Common myeloid progenitor, CD34-positive (primary cell): ENCODE measurements around the gene HOXA2.

Experiments
- CTCF ChIA-PET: fragments of 350-600 bp; sonication (Branson Sonifier 250); formaldehyde crosslinking; loops from one replicate; lab custom pipeline; 2021; ENCODE audit warnings: antibody characterized with exemption; lab: Charles Lee
- POLR2A ChIA-PET: fragments of 350-600 bp; sonication (Branson Sonifier 250); formaldehyde crosslinking; loops from one replicate; lab custom pipeline; 2021; ENCODE audit warnings: antibody characterized with exemption; lab: Charles Lee
- DNase-seq, 3 donors: peaks; one replicate each; pipeline versions ENCODE4 v3.0.0 to v3.0.0-alpha.2; 2013
- H3K27ac ChIP-seq, 2 experiments: 1 replicate in 1 of 2; 2 replicates in 1 of 2; pipeline ENCODE4 v1.7.0; 2013; ENCODE audit warnings: inconsistent platforms in 2 of 2, low read length in 2 of 2, mild to moderate bottlenecking in 2 of 2, low read depth in 1 of 2, moderate library complexity in 1 of 2; ENCODE audit not compliant: severe bottlenecking in 2 of 2, insufficient read depth in 1 of 2, poor library complexity in 1 of 2
- H3K27me3 ChIP-seq, 5 experiments: replicated peaks in 2 of 5; 1 replicate in 3 of 5; 2 replicates in 2 of 5; pipeline versions ENCODE4 v1.6.1 to v1.7.0; 2013; ENCODE audit warnings: low read length in 4 of 5, mild to moderate bottlenecking in 2 of 5, moderate library complexity in 2 of 5, inconsistent platforms in 1 of 5; ENCODE audit not compliant: insufficient read depth in 5 of 5, control insufficient read depth in 4 of 5
- H3K36me3 ChIP-seq, 4 experiments: 1 replicate in 2 of 4; 2 replicates in 2 of 4; pipeline versions ENCODE4 v1.6.1 to v1.7.0; 2013; ENCODE audit warnings: low read length in 3 of 4, control low read depth in 1 of 4, mild to moderate bottlenecking in 1 of 4; ENCODE audit not compliant: control insufficient read depth in 4 of 4, insufficient read depth in 4 of 4
- H3K4me1 ChIP-seq, 4 experiments: 1 replicate in 3 of 4; 2 replicates in 1 of 4; pipeline versions ENCODE4 v1.6.1 to v1.7.1; 2013; ENCODE audit warnings: low read length in 3 of 4, mild to moderate bottlenecking in 3 of 4, control low read depth in 1 of 4, inconsistent platforms in 1 of 4, moderate library complexity in 1 of 4; ENCODE audit not compliant: control insufficient read depth in 4 of 4, insufficient read depth in 4 of 4; ENCODE audit errors: control extremely low read depth in 1 of 4
- H3K4me3 ChIP-seq, 7 experiments: 1 replicate in 4 of 7; 2 replicates in 3 of 7; pipeline versions ENCODE4 v1.5.1 to v1.7.0; 2013; ENCODE audit warnings: mild to moderate bottlenecking in 7 of 7, low read length in 6 of 7, moderate library complexity in 6 of 7, inconsistent platforms in 2 of 7, low read depth in 2 of 7, control low read depth in 1 of 7; ENCODE audit not compliant: insufficient read depth in 4 of 7, control insufficient read depth in 1 of 7; ENCODE audit errors: extremely low read depth in 1 of 7
- H3K9me3 ChIP-seq, 5 experiments: 1 replicate in 4 of 5; 2 replicates in 1 of 5; pipeline versions ENCODE4 v1.6.1 to v1.7.1; 2013; ENCODE audit warnings: low read length in 4 of 5, mild to moderate bottlenecking in 2 of 5, inconsistent platforms in 1 of 5, low read depth in 1 of 5, moderate library complexity in 1 of 5; ENCODE audit not compliant: control insufficient read depth in 4 of 5, insufficient read depth in 2 of 5; ENCODE audit errors: control extremely low read depth in 1 of 5
- WGBS: methylation state at CpG from one replicate; pipeline ENCODE4 v1.1.5; 2013; ENCODE audit not compliant: insufficient coverage; 5-methylcytosine and 5-hydroxymethylcytosine counted together

HOXA2 gene

DNA sequence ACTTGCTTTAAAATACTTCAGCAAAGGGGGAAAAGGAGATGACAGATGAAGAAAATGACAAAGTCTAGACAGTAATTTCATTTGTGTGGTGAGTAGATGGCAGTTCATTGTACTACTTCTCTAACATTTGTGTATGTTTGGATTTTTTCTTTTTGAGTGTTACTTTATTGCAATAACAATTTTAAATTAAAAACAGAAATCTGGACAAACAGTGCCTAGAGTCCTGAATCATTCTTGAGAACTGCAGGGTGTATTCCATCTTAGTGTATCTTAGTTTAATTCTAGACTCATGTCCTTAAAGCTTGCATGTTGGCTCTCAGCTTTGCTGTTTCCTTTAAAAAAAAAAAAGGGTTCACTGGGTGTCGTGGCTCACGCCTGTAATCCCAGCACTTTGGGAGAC lies 37.8 kb downstream of the HOXA2 start:
- POLR2A ChIA-PET, result interaction anchor here (1.0 kb wide), 1 partner anchor 251 kb away, joined by 5 read pairs; no protein-coding TSS in a partner anchor
- no peaks in the 10 kb centered on the region for H3K36me3 ChIP-seq
- H3K4me3 ChIP-seq, result no peak overlapping the region
- H3K27me3 ChIP-seq, result no peaks in the 10 kb centered on the region
- no peaks in the 10 kb centered on the region for H3K4me1 ChIP-seq
- no peak for DNase-seq
- no peaks in the 10 kb centered on the region for H3K9me3 ChIP-seq
- CTCF ChIA-PET, result no interaction called here
- WGBS, result 100% methylated on average over 2 of the region's 2 CpGs
- H3K27ac ChIP-seq, result no peak overlapping the region

GRCh38 chr7:27064159-27064558 lies 38.3 kb downstream of the HOXA2 start:
- H3K9me3 ChIP-seq, result no peaks in the 10 kb centered on the region
- H3K4me1 ChIP-seq, result no peaks in the 10 kb centered on the region
- no peaks in the 10 kb centered on the region for H3K27me3 ChIP-seq
- no peak overlapping the region for H3K27ac ChIP-seq
- ChIA-PET CTCF (interaction anchor here (0.7 kb wide), 1 partner anchor 22 kb away, joined by 3 read pairs; no protein-coding TSS in a partner anchor), POLR2A (no interaction called here)
- H3K36me3 ChIP-seq, result no peaks in the 10 kb centered on the region
- no peak overlapping the region for H3K4me3 ChIP-seq
- no peak for DNase-seq
- no CpG with 5 or more reads among the region's 2 CpGs for WGBS

- CTCF ChIA-PET, result interaction anchor here (1.1 kb wide), 1 partner anchor 116 kb away, joined by 5 read pairs; no protein-coding TSS in a partner anchor
- no peak for DNase-seq
- Histone ChIP-seq H3K27ac (no peak overlapping the region), H3K4me1 (no peaks in the 10 kb centered on the region), H3K4me3 (no peak overlapping the region), H3K36me3 (no peaks in the 10 kb centered on the region), H3K27me3 (no peaks in the 10 kb centered on the region), H3K9me3 (no peaks in the 10 kb centered on the region)
- POLR2A ChIA-PET, result no interaction called here
- WGBS, result 100% methylated on average over 4 of the region's 4 CpGs
These were observed 39.5 kb downstream of the HOXA2 start for GRCh38 chr7:27062946-27063345.

DNA sequence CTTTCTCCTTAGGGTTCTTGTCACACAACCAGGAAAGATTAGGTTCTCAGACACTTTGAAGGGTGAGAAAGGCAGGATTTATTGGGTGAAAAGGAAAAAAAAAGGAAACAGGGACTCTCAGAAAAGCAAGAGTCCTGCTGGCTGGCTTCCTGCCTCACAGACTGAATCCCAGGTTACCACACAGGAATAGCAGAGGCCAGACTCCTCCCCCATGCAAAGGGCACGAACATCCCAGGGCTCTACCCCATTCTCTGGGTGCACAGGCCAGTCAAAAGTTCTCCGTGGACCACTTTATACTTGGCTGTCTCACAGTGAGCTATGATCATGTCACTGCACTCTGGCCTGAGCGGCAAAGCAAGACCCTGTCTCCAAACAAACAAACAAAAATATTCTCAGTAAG lies 49.3 kb downstream of the HOXA2 start:
- 100% methylated on average over 2 of the region's 3 CpGs for WGBS
- Histone ChIP-seq H3K4me3 (no peak overlapping the region), H3K36me3 (no peaks in the 10 kb centered on the region), H3K9me3 (no peaks in the 10 kb centered on the region), H3K27ac (no peak overlapping the region), H3K27me3 (no peaks in the 10 kb centered on the region), H3K4me1 (no peaks in the 10 kb centered on the region)
- no peak for DNase-seq
- ChIA-PET POLR2A (no interaction called here), CTCF (interaction anchor here (0.5 kb wide), 1 partner anchor 73 kb away, joined by 3 read pairs; no protein-coding TSS in a partner anchor)

GRCh38 chr7:27051451-27051850 lies 51.0 kb downstream of the HOXA2 start:
- Histone ChIP-seq H3K36me3 (no peaks in the 10 kb centered on the region), H3K27me3 (no peaks in the 10 kb centered on the region), H3K9me3 (no peaks in the 10 kb centered on the region), H3K4me1 (peaks cover 0 to 2% (median 0%) of the 10 kb centered on the region in 4 experiments), H3K4me3 (no peak overlapping the region), H3K27ac (no peak overlapping the region)
- 100% methylated on average over 3 of the region's 4 CpGs for WGBS
- no peak for DNase-seq
- CTCF ChIA-PET, result interaction anchor here (0.6 kb wide), 1 partner anchor 7 kb away, joined by 3 read pairs; no protein-coding TSS in a partner anchor
- POLR2A ChIA-PET, result no interaction called here
